Psoas muscle (tissue), 8 donors: ENCODE measurements around the gene ASTN2. TPM values are rescaled to one million over a fixed set of nuclear protein-coding genes. Genes with fewer than 3 reads are reported as not detected.

Source experiments
- ATAC-seq, 4 donors: fragments of 200-7000 bp; cut with Tn5 transposase; one replicate each; pipeline ENCODE4 v1.9.1; 2020; ENCODE audit warnings: moderate library complexity in 3 of 4, mild to moderate bottlenecking in 2 of 4
- DNase-seq, 2 donors: peaks; one replicate each; pipeline ENCODE4 v3.0.0-alpha.2; 2020
- H3K27ac ChIP-seq: fragments of 200-600 bp; one replicate; pipeline ENCODE4 v1.8.0; 2022
- H3K27me3 ChIP-seq, 3 donors: fragments of 200-600 bp in 1 of 3; one replicate each; pipeline versions ENCODE4 v1.6.1 to v1.8.0; 2013 to 2022; ENCODE audit warnings: low read length in 2 of 3, mild to moderate bottlenecking in 2 of 3, moderate library complexity in 1 of 3; ENCODE audit not compliant: insufficient read depth in 3 of 3
- H3K36me3 ChIP-seq, 2 donors: fragments of 200-600 bp in 1 of 2; one replicate each; pipeline versions ENCODE4 v1.6.1 to v1.8.0; 2013 to 2022; ENCODE audit warnings: low read depth in 1 of 2, mild to moderate bottlenecking in 1 of 2, moderate library complexity in 1 of 2; ENCODE audit not compliant: insufficient read depth in 1 of 2
- H3K4me1 ChIP-seq: fragments of 200-600 bp; one replicate; pipeline ENCODE4 v1.8.0; 2022
- H3K4me3 ChIP-seq: fragments of 200-600 bp; one replicate; pipeline ENCODE4 v1.8.0; 2022; ENCODE audit warnings: mild to moderate bottlenecking
- H3K9me3 ChIP-seq: fragments of 200-600 bp; one replicate; pipeline ENCODE4 v1.8.0; 2022
- CTCF ChIP-seq: fragments of 200-600 bp; IDR thresholded peaks from one replicate; pipeline ENCODE4 v1.8.0; 2022; ENCODE audit warnings: antibody characterized with exemption
- WGBS, 3 donors: extraction: QIAGEN DNeasy Blood & Tissue Kit; methylation state at CpG; one replicate each; pipeline versions ENCODE4 v1.1.6 to v1.1.7; 2013; 5-methylcytosine and 5-hydroxymethylcytosine counted together
- intact Hi-C, 2 donors: fragments of 100-400 bp; cut with DNase I; formaldehyde crosslinking; loops; one replicate each; pipeline versions ENCODE4 v1.11.0 to v1.14.2; 2022
- polyA plus RNA-seq, 3 donors: library from polyadenylated mRNA; stranded (reverse); fragments of 200-250 nt; gene quantifications; one replicate each; pipeline ENCODE4 v1.2.3, GENCODE V29; 2013
- total RNA-seq, 4 donors: library from RNA; stranded (reverse); fragmentation: NEBNext Ultra II Directional in 2 of 4; extraction: Animal tissue kit (Norgen Biotek cat#: 25700) in 2 of 4; gene quantifications; one replicate each; pipeline versions ENCODE4 v1.2.1 to v1.2.4, GENCODE V29; 2021 to 2023
- donor health status: healthy with polysubstance abuse.
- donor health status: DM: no; HTN: no; CAD: no; lungs with moderate emphysema.
- donor health status: Bipolar disorder and iron deficiency.
- donor health status: healthy.
- donor health status: DM: yes; HTN: yes; CAD: no.
- donor health status: DM: no; HTN: no; CAD: no.
- donor health status: DM: no; HTN: no; CAD: no.
- donor health status: DM: yes; HTN: yes; CAD: no.

Gene ASTN2
- total and polyA plus RNA-seq, 7 donors, result 2.0 to 10.3 (median 3.3) TPM

GRCh38 chr9:116580853-116581252 is 834.0 kb downstream of the ASTN2 start:
- H3K9me3 ChIP-seq, result no peaks in the 10 kb centered on the region
- 4 to 20% (median 9%) methylated on average over 1 of the region's 1 CpG for WGBS, 3 donors
- ATAC-seq, result no peak

GRCh38 chr9:116576386-116576785 is 838.5 kb downstream of the ASTN2 start:
- H3K36me3 ChIP-seq, result no peaks in the 10 kb centered on the region
- TF ChIP-seq CTCF, result no peak
- ATAC-seq, result no peak
- intact Hi-C loops, result loop anchor here (10.0 kb wide), 3 partner anchors 82 to 692 kb away; no protein-coding TSS in a partner anchor
- DNase-seq, result no peak
- no peaks in the 10 kb centered on the region for H3K27me3 ChIP-seq
- H3K4me3 ChIP-seq, result no peak overlapping the region
- H3K27ac ChIP-seq, result no peak overlapping the region
- no peaks in the 10 kb centered on the region for H3K4me1 ChIP-seq
- 38 to 61% (median 58%) methylated on average over 4 of the region's 4 CpGs for WGBS, 3 donors
- no peaks in the 10 kb centered on the region for H3K9me3 ChIP-seq

More at GRCh38 chr9:116580853-116581252, 834.0 kb downstream of the ASTN2 start:
- no peak for TF ChIP-seq CTCF
- H3K36me3 ChIP-seq, result no peaks in the 10 kb centered on the region
- intact Hi-C loops, result no loop called here
- H3K27me3 ChIP-seq, result no peaks in the 10 kb centered on the region
- no peak overlapping the region for H3K4me3 ChIP-seq
- H3K4me1 ChIP-seq, result no peaks in the 10 kb centered on the region
- no peak for DNase-seq
- H3K27ac ChIP-seq, result no peak overlapping the region

GRCh38 chr9:116574027-116574679 is 840.7 kb downstream of the ASTN2 start:
- Histone ChIP-seq H3K27me3 (no peaks in the 10 kb centered on the region), H3K9me3 (no peaks in the 10 kb centered on the region), H3K4me3 (no peak overlapping the region), H3K27ac (no peak overlapping the region), H3K36me3 (no peaks in the 10 kb centered on the region), H3K4me1 (no peaks in the 10 kb centered on the region)
- ATAC-seq (no peak), DNase-seq (no peak)
- intact Hi-C loops, result loop anchor here (5.0 to 10.0 kb wide), 5 partner anchors 79 to 982 kb away; no protein-coding TSS in a partner anchor
- 73 to 87% (median 81%) methylated on average over 1 of the region's 1 CpG for WGBS, 3 donors
- no peak for TF ChIP-seq CTCF

- Histone ChIP-seq H3K9me3 (no peaks in the 10 kb centered on the region), H3K27ac (no peak overlapping the region), H3K4me3 (no peak overlapping the region), H3K27me3 (no peaks in the 10 kb centered on the region), H3K36me3 (no peaks in the 10 kb centered on the region), H3K4me1 (no peaks in the 10 kb centered on the region)
- WGBS, 3 donors, result 23 to 25% (median 23%) methylated on average over 12 of the region's 12 CpGs
- DNase-seq (peak; percentile 90 to 95), ATAC-seq (peak; percentile 97 to 100 (median 98))
- TF ChIP-seq CTCF, result peak; percentile 86
- intact Hi-C loops, result loop anchor here (5.0 to 10.0 kb wide), 5 partner anchors 77 to 980 kb away; no protein-coding TSS in a partner anchor
Observed at GRCh38 chr9:116572095-116572748, 842.6 kb downstream of the ASTN2 start.
